ENCODE measurements around the gene GGN.

DNA sequence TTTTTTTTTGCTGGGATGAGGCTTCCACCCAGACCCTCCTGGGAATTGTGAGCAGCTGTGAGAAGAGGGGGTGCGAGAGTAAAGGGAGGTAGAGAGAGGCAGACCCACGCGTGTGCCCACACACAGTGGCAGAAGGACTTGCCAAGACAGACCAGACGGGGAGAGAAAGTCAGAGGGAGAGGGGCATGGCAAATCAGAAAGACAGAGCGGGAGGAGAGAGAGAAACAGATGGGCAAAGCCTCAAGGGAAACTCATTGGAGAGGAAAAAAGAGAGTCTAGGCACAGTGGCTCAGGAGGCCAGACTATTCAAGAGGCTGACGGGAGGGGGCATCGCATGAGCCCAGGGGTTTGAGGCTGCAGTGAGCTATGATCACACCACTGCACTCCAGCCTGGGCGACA lies 35.2 kb downstream of the GGN start:
- TF ChIP-seq, protein P1, sequence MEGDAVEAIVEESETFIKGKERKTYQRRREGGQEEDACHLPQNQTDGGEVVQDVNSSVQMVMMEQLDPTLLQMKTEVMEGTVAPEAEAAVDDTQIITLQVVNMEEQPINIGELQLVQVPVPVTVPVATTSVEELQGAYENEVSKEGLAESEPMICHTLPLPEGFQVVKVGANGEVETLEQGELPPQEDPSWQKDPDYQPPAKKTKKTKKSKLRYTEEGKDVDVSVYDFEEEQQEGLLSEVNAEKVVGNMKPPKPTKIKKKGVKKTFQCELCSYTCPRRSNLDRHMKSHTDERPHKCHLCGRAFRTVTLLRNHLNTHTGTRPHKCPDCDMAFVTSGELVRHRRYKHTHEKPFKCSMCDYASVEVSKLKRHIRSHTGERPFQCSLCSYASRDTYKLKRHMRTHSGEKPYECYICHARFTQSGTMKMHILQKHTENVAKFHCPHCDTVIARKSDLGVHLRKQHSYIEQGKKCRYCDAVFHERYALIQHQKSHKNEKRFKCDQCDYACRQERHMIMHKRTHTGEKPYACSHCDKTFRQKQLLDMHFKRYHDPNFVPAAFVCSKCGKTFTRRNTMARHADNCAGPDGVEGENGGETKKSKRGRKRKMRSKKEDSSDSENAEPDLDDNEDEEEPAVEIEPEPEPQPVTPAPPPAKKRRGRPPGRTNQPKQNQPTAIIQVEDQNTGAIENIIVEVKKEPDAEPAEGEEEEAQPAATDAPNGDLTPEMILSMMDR (IDR thresholded peaks at IDR 0.05), result no peak
- TF ChIP-seq EP300 (IDR thresholded peaks at IDR 0.05), result no peak
- TF ChIP-seq POLR2A (IDR thresholded peaks at IDR 0.05), result no peak

Measured in tibial nerve (tissue), 4 donors.